Upper lobe of right lung (tissue), 1 donor: ENCODE measurements around the gene CMTM8. TPM values are rescaled to one million over a fixed set of nuclear protein-coding genes. Genes with fewer than 3 reads are reported as not detected.

Experiments used
- ATAC-seq: fragments of 200-7000 bp; cut with Tn5 transposase; one replicate; pipeline ENCODE4 v1.9.1; 2020; ENCODE audit warnings: mild to moderate bottlenecking, moderate library complexity
- DNase-seq: peaks from one replicate; pipeline ENCODE4 v3.0.0-alpha.2; 2020
- H3K27ac ChIP-seq: fragments of 200-600 bp; one replicate; pipeline ENCODE4 v1.8.0; 2022
- H3K27me3 ChIP-seq: fragments of 200-600 bp; one replicate; pipeline ENCODE4 v1.8.0; 2022; ENCODE audit warnings: mild to moderate bottlenecking
- H3K36me3 ChIP-seq: fragments of 200-600 bp; one replicate; pipeline ENCODE4 v1.8.0; 2022
- H3K4me1 ChIP-seq: fragments of 200-600 bp; one replicate; pipeline ENCODE4 v1.8.0; 2022
- H3K4me3 ChIP-seq: fragments of 200-600 bp; one replicate; pipeline ENCODE4 v1.8.0; 2022; ENCODE audit warnings: mild to moderate bottlenecking
- H3K9me3 ChIP-seq: fragments of 200-600 bp; one replicate; pipeline ENCODE4 v1.8.0; 2022
- intact Hi-C: fragments of 100-400 bp; cut with DNase I; formaldehyde crosslinking; loops from one replicate; pipeline ENCODE4 v1.11.0; 2022
- total RNA-seq: library from RNA; stranded (reverse); fragmentation: NEBNext Ultra II Directional; extraction: Animal tissue kit (Norgen Biotek cat#: 25700); gene quantifications from one replicate; pipeline ENCODE4 v1.2.1, GENCODE V29; 2021
- TF ChIP-seq, protein P1 (sequence below): fragments of 200-600 bp; IDR thresholded peaks from one replicate; pipeline ENCODE4 v1.8.0; 2022; ENCODE audit warnings: antibody characterized with exemption
- donor health status: DM: no; HTN: yes; CAD: no; lungs with severe emphysema.

The CMTM8 gene
- total RNA-seq, 1 donor from 2014 or later, result 24.9 TPM

DNA sequence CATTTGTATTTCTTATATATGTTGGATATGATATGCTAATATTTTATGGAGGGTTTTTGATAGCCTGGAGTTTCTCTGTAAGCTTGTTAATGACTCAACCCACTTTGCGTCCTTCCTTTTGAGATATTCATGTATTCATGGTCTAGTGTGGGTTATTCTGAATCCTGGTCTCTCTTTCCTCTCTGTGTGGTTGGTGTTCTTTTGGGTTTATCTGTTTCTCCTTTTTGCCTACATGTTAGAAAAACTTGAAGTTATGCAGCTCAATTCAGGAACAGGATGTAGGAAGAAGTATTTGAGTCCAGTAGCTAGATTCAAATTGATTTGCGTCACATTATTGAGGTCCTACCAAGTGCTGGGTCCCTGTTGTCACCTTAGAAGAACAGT is 181.3 kb downstream of the CMTM8 start:
- intact Hi-C loops, result no loop called here
- TF ChIP-seq, protein P1, sequence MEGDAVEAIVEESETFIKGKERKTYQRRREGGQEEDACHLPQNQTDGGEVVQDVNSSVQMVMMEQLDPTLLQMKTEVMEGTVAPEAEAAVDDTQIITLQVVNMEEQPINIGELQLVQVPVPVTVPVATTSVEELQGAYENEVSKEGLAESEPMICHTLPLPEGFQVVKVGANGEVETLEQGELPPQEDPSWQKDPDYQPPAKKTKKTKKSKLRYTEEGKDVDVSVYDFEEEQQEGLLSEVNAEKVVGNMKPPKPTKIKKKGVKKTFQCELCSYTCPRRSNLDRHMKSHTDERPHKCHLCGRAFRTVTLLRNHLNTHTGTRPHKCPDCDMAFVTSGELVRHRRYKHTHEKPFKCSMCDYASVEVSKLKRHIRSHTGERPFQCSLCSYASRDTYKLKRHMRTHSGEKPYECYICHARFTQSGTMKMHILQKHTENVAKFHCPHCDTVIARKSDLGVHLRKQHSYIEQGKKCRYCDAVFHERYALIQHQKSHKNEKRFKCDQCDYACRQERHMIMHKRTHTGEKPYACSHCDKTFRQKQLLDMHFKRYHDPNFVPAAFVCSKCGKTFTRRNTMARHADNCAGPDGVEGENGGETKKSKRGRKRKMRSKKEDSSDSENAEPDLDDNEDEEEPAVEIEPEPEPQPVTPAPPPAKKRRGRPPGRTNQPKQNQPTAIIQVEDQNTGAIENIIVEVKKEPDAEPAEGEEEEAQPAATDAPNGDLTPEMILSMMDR, result no peak
- peak overlapping the region; percentile 80 for H3K27ac ChIP-seq
- no peak for ATAC-seq
- peaks cover 58% of the 10 kb centered on the region for H3K4me1 ChIP-seq
- H3K36me3 ChIP-seq, result no peaks in the 10 kb centered on the region
- no peaks in the 10 kb centered on the region for H3K9me3 ChIP-seq
- no peaks in the 10 kb centered on the region for H3K27me3 ChIP-seq
- no peak for DNase-seq
- H3K4me3 ChIP-seq, result no peak overlapping the region

Other genes starting within 250 kb of the CMTM8 start
- 84.1 TPM for gene GPD1L, start 132.1 kb upstream of the CMTM8 start, total RNA-seq
- gene CMTM7, start 153.2 kb downstream of the CMTM8 start, total RNA-seq, result 53.2 TPM